Keratinocyte (primary cell): ENCODE data around the gene CACNA1S. TPM values are rescaled to one million over a fixed set of nuclear protein-coding genes. Genes with fewer than 3 reads are reported as not detected.

Experiments used
- DNase-seq: peaks from one replicate; pipeline ENCODE4 v3.0.0-alpha.2; 2011; ENCODE audit warnings: low read depth, missing footprints, low spot score
- FAIRE-seq: peaks from 2 replicates; lab custom pipeline; 2011; peaks lifted over from hg19 to GRCh38; lab: Jason Lieb, UNC
- H2AFZ ChIP-seq: 2 replicates; pipeline ENCODE4 v1.6.0; 2012; ENCODE audit warnings: low read length, control low read depth, inconsistent platforms; ENCODE audit not compliant: control insufficient read depth
- H3K27ac ChIP-seq: 2 replicates; pipeline ENCODE4 v1.5.1; 2011; ENCODE audit warnings: low read length; ENCODE audit not compliant: control insufficient read depth, insufficient read depth
- H3K27me3 ChIP-seq: 3 replicates; pipeline ENCODE4 v1.6.0; 2011; ENCODE audit warnings: low read length; ENCODE audit not compliant: control insufficient read depth, insufficient read depth; ENCODE audit errors: extremely low read depth
- H3K36me3 ChIP-seq, 2 experiments: 2 replicates in 1 of 2; 3 replicates in 1 of 2; pipeline ENCODE4 v1.5.1; 2011; ENCODE audit warnings: low read length in 2 of 2, mild to moderate bottlenecking in 1 of 2; ENCODE audit not compliant: control insufficient read depth in 2 of 2, insufficient read depth in 2 of 2; ENCODE audit errors: extremely low read depth in 1 of 2
- H3K4me1 ChIP-seq: 3 replicates; pipeline ENCODE4 v1.5.1; 2011; ENCODE audit warnings: low read length; ENCODE audit not compliant: control insufficient read depth, insufficient read depth; ENCODE audit errors: extremely low read depth
- H3K4me2 ChIP-seq: 3 replicates; pipeline ENCODE4 v1.6.0; 2011; ENCODE audit warnings: low read depth, low read length; ENCODE audit not compliant: control insufficient read depth, insufficient read depth; ENCODE audit errors: extremely low read depth
- H3K4me3 ChIP-seq, 3 experiments: fragments of 200-600 bp in 1 of 3; sonication (generic) in 1 of 3; 2 replicates in 2 of 3; 3 replicates in 1 of 3; pipeline ENCODE4 v1.5.1; 2011 to 2016; ENCODE audit warnings: low read length in 3 of 3, mild to moderate bottlenecking in 3 of 3, control low read depth in 2 of 3, inconsistent platforms in 1 of 3, low read depth in 1 of 3, mixed read lengths in 1 of 3, mixed run types in 1 of 3, moderate library complexity in 1 of 3; ENCODE audit not compliant: control insufficient read depth in 2 of 3, insufficient read depth in 2 of 3; ENCODE audit errors: extremely low read depth in 1 of 3
- H3K79me2 ChIP-seq: 2 replicates; pipeline ENCODE4 v1.6.0; 2012; ENCODE audit warnings: low read length; ENCODE audit not compliant: control insufficient read depth, insufficient read depth
- H3K9ac ChIP-seq: 3 replicates; pipeline ENCODE4 v1.6.0; 2011; ENCODE audit warnings: low read length; ENCODE audit not compliant: control insufficient read depth, insufficient read depth; ENCODE audit errors: extremely low read depth
- H3K9me1 ChIP-seq: 3 replicates; pipeline ENCODE4 v1.6.0; 2011; ENCODE audit warnings: low read length; ENCODE audit not compliant: control insufficient read depth, insufficient read depth; ENCODE audit errors: extremely low read depth
- H3K9me3 ChIP-seq: 2 replicates; pipeline ENCODE4 v1.5.1; 2012; ENCODE audit warnings: low read depth, low read length; ENCODE audit not compliant: control insufficient read depth
- H4K20me1 ChIP-seq: 3 replicates; pipeline ENCODE4 v1.6.0; 2011; ENCODE audit warnings: low read length; ENCODE audit not compliant: control insufficient read depth, insufficient read depth; ENCODE audit errors: extremely low read depth
- CTCF ChIP-seq, 3 experiments: IDR thresholded peaks in 1 of 3; conservative IDR thresholded peaks in 1 of 3; optimal IDR thresholded peaks in 1 of 3; 2 replicates in 2 of 3; 3 replicates in 1 of 3; pipeline versions ENCODE3 to v1.5.1; 2011; ENCODE audit warnings: low read length in 3 of 3, mild to moderate bottlenecking in 3 of 3, moderate library complexity in 2 of 3, control low read depth in 1 of 3, inconsistent platforms in 1 of 3; ENCODE audit not compliant: insufficient read depth in 2 of 3; ENCODE audit errors: extremely low read depth in 1 of 3
- EZH2 ChIP-seq: IDR thresholded peaks from one replicate; pipeline ENCODE4 v1.6.1; 2012; ENCODE audit warnings: inconsistent platforms, mild to moderate bottlenecking, low read length, moderate library complexity
- dilution Hi-C: fragments of 300-500 bp; cut with MboI; formaldehyde crosslinking; loops from one replicate; pipeline ENCODE4 v1.7.0; 2020; ENCODE audit warnings: low sequenced_read_pairs; ENCODE audit not compliant: extremely low pct_ligation_motif_present
- polyA plus RNA-seq, 5 experiments: library from polyadenylated mRNA; depleted of rRNA in 3 of 5; stranded (reverse) in 3 of 5; stranded (forward) in 1 of 5; unstranded in 1 of 5; fragments of >200 nt; gene quantifications; 1 replicate in 1 of 5; 2 replicates in 3 of 5; 3 replicates in 1 of 5; pipeline versions ENCODE4 v1.2.1 to v1.2.3, GENCODE V29; 2011 to 2012; ENCODE audit warnings: missing spikeins in 2 of 5, low read depth in 1 of 5, low replicate concordance in 1 of 5

Gene CACNA1S
- polyA plus RNA-seq, 1 donor (not counting 4 experiments of a cell fraction or from before 2014, with no cell fraction given), result not detected

- Histone ChIP-seq H2AFZ (no peak overlapping the region), H3K79me2 (no peaks in the 10 kb centered on the region), H3K4me3 (no peak overlapping the region), H4K20me1 (peaks cover 3% of the 10 kb centered on the region), H3K27me3 (peaks cover 12% of the 10 kb centered on the region), H3K27ac (no peak overlapping the region), H3K9me3 (no peaks in the 10 kb centered on the region), H3K9ac (no peak overlapping the region), H3K4me1 (no peaks in the 10 kb centered on the region), H3K36me3 (no peaks in the 10 kb centered on the region), H3K4me2 (no peak overlapping the region), H3K9me1 (no peaks in the 10 kb centered on the region)
- FAIRE-seq (no peak), DNase-seq (no peak)
- dilution Hi-C loops, result no loop called here
- TF ChIP-seq EZH2 (no peak), CTCF (optimal IDR thresholded peaks at IDR 0.05 in 1 of 3, IDR thresholded peaks at IDR 0.05 in 1 of 3, conservative IDR thresholded peaks at IDR 0.05 in 1 of 3; ENCODE audit: extremely low read depth in 1 of 3, insufficient read depth in 2 of 3, low read length in 3 of 3) (no peak)
Observed at GRCh38 chr1:201034671-201035070, 77.6 kb downstream of the CACNA1S start.

- dilution Hi-C loops, result no loop called here
- peaks cover 3% of the 10 kb centered on the region for H4K20me1 ChIP-seq
- H2AFZ ChIP-seq, result no peak overlapping the region
- no peaks in the 10 kb centered on the region for H3K9me1 ChIP-seq
- no peaks in the 10 kb centered on the region for H3K36me3 ChIP-seq
- H3K9me3 ChIP-seq, result no peaks in the 10 kb centered on the region
- no peak overlapping the region for H3K27ac ChIP-seq
- no peak overlapping the region for H3K9ac ChIP-seq
- H3K79me2 ChIP-seq, result no peaks in the 10 kb centered on the region
- TF ChIP-seq EZH2 (no peak), CTCF (optimal IDR thresholded peaks at IDR 0.05 in 1 of 3, IDR thresholded peaks at IDR 0.05 in 1 of 3, conservative IDR thresholded peaks at IDR 0.05 in 1 of 3; ENCODE audit: extremely low read depth in 1 of 3, insufficient read depth in 2 of 3, low read length in 3 of 3) (no peak)
- no peak overlapping the region for H3K4me2 ChIP-seq
- no peak for FAIRE-seq
- H3K4me3 ChIP-seq, result no peak overlapping the region
- H3K27me3 ChIP-seq, result peaks cover 10% of the 10 kb centered on the region
- no peak for DNase-seq
- H3K4me1 ChIP-seq, result no peaks in the 10 kb centered on the region
Observed at GRCh38 chr1:201032408-201032807, 79.8 kb downstream of the CACNA1S start.
